Karpas-422 (cell line): ENCODE data around the gene HSP90AB1. TPM values are rescaled to one million over a fixed set of nuclear protein-coding genes. Genes with fewer than 3 reads are reported as not detected.
A peak's percentile ranks its signal among the peaks of the same experiment; 100 is the strongest.

ENCODE experiments used
- DNase-seq: peaks from one replicate; pipeline ENCODE4 v3.0.0-alpha.2; 2015
- H2AFZ ChIP-seq: fragments of 200-600 bp; sonication (generic); 2 replicates; pipeline ENCODE4 v1.6.1; 2014; ENCODE audit warnings: antibody characterized with exemption, low read length, mixed read lengths
- H3K27ac ChIP-seq: fragments of 200-600 bp; sonication (generic); 2 replicates; pipeline ENCODE4 v1.5.1; 2014; ENCODE audit warnings: mild to moderate bottlenecking, low read length, moderate library complexity
- H3K27me3 ChIP-seq: fragments of 200-600 bp; sonication (generic); 2 replicates; pipeline ENCODE4 v1.6.1; 2014; ENCODE audit warnings: low read length, mixed read lengths
- H3K36me3 ChIP-seq: fragments of 200-600 bp; sonication (generic); 2 replicates; pipeline ENCODE4 v1.6.1; 2014; ENCODE audit warnings: low read length, mixed read lengths; ENCODE audit not compliant: insufficient read depth
- H3K4me1 ChIP-seq: fragments of 200-600 bp; sonication (generic); 2 replicates; pipeline ENCODE4 v1.6.1; 2014; ENCODE audit warnings: mild to moderate bottlenecking, low read length, mixed read lengths
- H3K4me2 ChIP-seq: fragments of 200-600 bp; sonication (generic); 2 replicates; pipeline ENCODE4 v1.6.1; 2014; ENCODE audit warnings: low read length, low read depth, mild to moderate bottlenecking; ENCODE audit not compliant: poor library complexity, severe bottlenecking
- H3K4me3 ChIP-seq: fragments of 200-600 bp; sonication (generic); 2 replicates; pipeline ENCODE4 v1.5.1; 2014; ENCODE audit warnings: mild to moderate bottlenecking, antibody characterized with exemption, low read length, mixed read lengths
- H3K79me2 ChIP-seq: fragments of 200-600 bp; sonication (generic); 2 replicates; pipeline ENCODE4 v1.6.1; 2014; ENCODE audit warnings: mild to moderate bottlenecking, low read length, mixed read lengths
- H3K9ac ChIP-seq: fragments of 200-600 bp; sonication (generic); 2 replicates; pipeline ENCODE4 v1.6.0; 2014; ENCODE audit warnings: low read length
- H3K9me2 ChIP-seq: fragments of 200-600 bp; sonication (generic), shearing (Covaris generic); replicated peaks from 2 replicates; pipeline ENCODE4 v1.6.0; 2014; ENCODE audit warnings: mild to moderate bottlenecking, low read length, moderate library complexity; ENCODE audit not compliant: insufficient read depth
- H3K9me3 ChIP-seq: fragments of 300-700, 200-600 bp; sonication (generic); 2 replicates; pipeline ENCODE4 v1.6.1; 2014; ENCODE audit warnings: low read length, mixed read lengths
- H4K20me1 ChIP-seq: fragments of 200-600 bp; sonication (generic); 2 replicates; pipeline ENCODE4 v1.6.1; 2014; ENCODE audit warnings: mild to moderate bottlenecking, antibody characterized with exemption, low read length, low read depth; ENCODE audit not compliant: insufficient read depth
- total RNA-seq: library from RNA; depleted of rRNA; stranded (reverse); fragments of >200 nt; shearing (Covaris generic); gene quantifications from 2 replicates; pipeline ENCODE4 v1.2.3, GENCODE V29; 2014; ENCODE audit warnings: low replicate concordance

Gene HSP90AB1
- total RNA-seq, 1 experiment from 2014 or later = 474 TPM

GRCh38 chr6:44207966-44208365 lies 38.9 kb upstream of the HSP90AB1 start:
- H3K79me2 ChIP-seq = no peaks in the 10 kb centered on the region
- no peaks in the 10 kb centered on the region for H3K27me3 ChIP-seq
- no peak for DNase-seq
- no peaks in the 10 kb centered on the region for H4K20me1 ChIP-seq
- no peak overlapping the region for H3K9ac ChIP-seq
- no peaks in the 10 kb centered on the region for H3K4me1 ChIP-seq
- H2AFZ ChIP-seq = no peak overlapping the region
- no peak overlapping the region for H3K4me3 ChIP-seq
- no peak overlapping the region for H3K4me2 ChIP-seq
- H3K36me3 ChIP-seq = no peaks in the 10 kb centered on the region
- H3K27ac ChIP-seq = no peak overlapping the region
- H3K9me2 ChIP-seq = no peaks in the 10 kb centered on the region
- no peaks in the 10 kb centered on the region for H3K9me3 ChIP-seq

- DNase-seq = no peak
- H3K4me2 ChIP-seq = no peak overlapping the region
- no peak overlapping the region for H3K4me3 ChIP-seq
- no peak overlapping the region for H3K27ac ChIP-seq
- H3K36me3 ChIP-seq = no peaks in the 10 kb centered on the region
- H4K20me1 ChIP-seq = no peaks in the 10 kb centered on the region
- no peak overlapping the region for H2AFZ ChIP-seq
- H3K4me1 ChIP-seq = no peaks in the 10 kb centered on the region
- H3K9me3 ChIP-seq = no peaks in the 10 kb centered on the region
- H3K79me2 ChIP-seq = no peaks in the 10 kb centered on the region
- no peaks in the 10 kb centered on the region for H3K27me3 ChIP-seq
- H3K9me2 ChIP-seq = no peaks in the 10 kb centered on the region
- H3K9ac ChIP-seq = no peak overlapping the region
These were observed 35.6 kb upstream of the HSP90AB1 start for GRCh38 chr6:44211284-44211683.

- Histone ChIP-seq H3K27me3 (no peaks in the 10 kb centered on the region), H3K4me2 (no peak overlapping the region), H4K20me1 (peaks cover 4% of the 10 kb centered on the region; the same call in 1 of the 2 replicates), H3K9me2 (no peaks in the 10 kb centered on the region), H3K9me3 (no peaks in the 10 kb centered on the region), H3K27ac (no peak overlapping the region), H3K4me3 (no peak overlapping the region), H3K36me3 (no peaks in the 10 kb centered on the region), H3K79me2 (no peaks in the 10 kb centered on the region), H2AFZ (no peak overlapping the region), H3K9ac (no peak overlapping the region), H3K4me1 (peaks cover 14% of the 10 kb centered on the region)
- DNase-seq = no peak
These were observed 32.6 kb upstream of the HSP90AB1 start for GRCh38 chr6:44214307-44214706.

GRCh38 chr6:44216677-44217331 lies 30.1 kb upstream of the HSP90AB1 start, which contains the start of gene MYMX:
Gene MYMX, plus strand, starts transcription at chr6:44216926. Its CDS starts 546 bp downstream, at chr6:44217472.
- Histone ChIP-seq H4K20me1 (peaks cover 4% of the 10 kb centered on the region; the same call in 1 of the 2 replicates), H2AFZ (no peak within 1 kb of the TSS), H3K9me3 (no peaks in the 10 kb centered on the region), H3K4me3 (no peak within 1 kb of the TSS), H3K27me3 (no peaks in the 10 kb centered on the region), H3K4me2 (no peak within 1 kb of the TSS), H3K79me2 (no peaks in the 10 kb centered on the region), H3K27ac (no peak within 1 kb of the TSS), H3K36me3 (no peaks in the 10 kb centered on the region), H3K9me2 (no peaks in the 10 kb centered on the region), H3K9ac (no peak within 1 kb of the TSS), H3K4me1 (peaks cover 28% of the 10 kb centered on the region)
- DNase-seq = no peak

GRCh38 chr6:44217332-44218143 lies 29.4 kb upstream of the HSP90AB1 start:
- Histone ChIP-seq H3K4me1 (peaks cover 30% of the 10 kb centered on the region), H4K20me1 (peaks cover 4% of the 10 kb centered on the region; the same call in 1 of the 2 replicates), H3K79me2 (no peaks in the 10 kb centered on the region), H3K4me3 (no peak overlapping the region), H3K27ac (no peak overlapping the region), H3K9ac (no peak overlapping the region), H3K4me2 (no peak overlapping the region), H3K9me3 (no peaks in the 10 kb centered on the region), H3K36me3 (no peaks in the 10 kb centered on the region), H3K9me2 (no peaks in the 10 kb centered on the region), H2AFZ (no peak overlapping the region), H3K27me3 (no peaks in the 10 kb centered on the region)
- DNase-seq = no peak

GRCh38 chr6:44219053-44219814 lies 27.7 kb upstream of the HSP90AB1 start:
- H3K79me2 ChIP-seq = peaks cover 6% of the 10 kb centered on the region
- peaks cover 38% of the 10 kb centered on the region for H3K4me1 ChIP-seq
- H4K20me1 ChIP-seq = peaks cover 4% of the 10 kb centered on the region; the same call in 1 of the 2 replicates
- peak; percentile 78 for DNase-seq
- H3K27me3 ChIP-seq = no peaks in the 10 kb centered on the region
- H3K4me2 ChIP-seq = peak overlapping the region; percentile 81
- no peak overlapping the region for H3K27ac ChIP-seq
- H3K4me3 ChIP-seq = peak overlapping the region; percentile 66
- H2AFZ ChIP-seq = peak overlapping the region; percentile 86; the same call in 1 of the 2 replicates
- H3K9me3 ChIP-seq = no peaks in the 10 kb centered on the region
- peak overlapping the region; percentile 63 for H3K9ac ChIP-seq
- no peaks in the 10 kb centered on the region for H3K36me3 ChIP-seq
- no peaks in the 10 kb centered on the region for H3K9me2 ChIP-seq

GRCh38 chr6:44219815-44220784 lies 26.8 kb upstream of the HSP90AB1 start:
- peak overlapping the region; percentile 63; the same call in 1 of the 2 replicates for H3K9ac ChIP-seq
- peaks cover 47% of the 10 kb centered on the region for H3K4me1 ChIP-seq
- DNase-seq = no peak
- peak overlapping the region; percentile 66; the same call in 1 of the 2 replicates for H3K4me3 ChIP-seq
- peak overlapping the region; percentile 81 for H3K4me2 ChIP-seq
- no peaks in the 10 kb centered on the region for H3K9me3 ChIP-seq
- no peaks in the 10 kb centered on the region for H3K9me2 ChIP-seq
- peaks cover 4% of the 10 kb centered on the region; the same call in 1 of the 2 replicates for H4K20me1 ChIP-seq
- no peak overlapping the region for H2AFZ ChIP-seq
- no peaks in the 10 kb centered on the region for H3K27me3 ChIP-seq
- H3K79me2 ChIP-seq = peaks cover 15% of the 10 kb centered on the region
- H3K27ac ChIP-seq = no peak overlapping the region
- no peaks in the 10 kb centered on the region for H3K36me3 ChIP-seq
